Fibroblast of skin of abdomen (primary cell): ENCODE results near the gene RAB9B.
A peak's percentile ranks its signal among the peaks of the same experiment; 100 is the strongest.

Experiments
- DNase-seq: peaks from one replicate; pipeline ENCODE4 v3.0.0-alpha.2; 2013

The RAB9B gene

GRCh38 chrX:103806862-103807474, 25.1 kb downstream of the RAB9B start:
- DNase-seq, result no peak

- no peak for DNase-seq
Observed at GRCh38 chrX:103805860-103806259, 26.2 kb downstream of the RAB9B start.

- DNase-seq, result no peak
Observed at GRCh38 chrX:103800318-103800717, 31.7 kb downstream of the RAB9B start.

- DNase-seq, result peak; percentile 4
Observed at GRCh38 chrX:103797691-103798090, 34.4 kb downstream of the RAB9B start.

GRCh38 chrX:103794119-103794518, 37.9 kb downstream of the RAB9B start:
- no peak for DNase-seq

- no peak for DNase-seq
Observed at GRCh38 chrX:103793545-103793940, 38.5 kb downstream of the RAB9B start.

GRCh38 chrX:103792916-103793544, 39.0 kb downstream of the RAB9B start:
- peak; percentile 74 for DNase-seq

GRCh38 chrX:103791826-103792485, 40.1 kb downstream of the RAB9B start:
- DNase-seq, result peak; percentile 42

GRCh38 chrX:103791228-103791627, 40.8 kb downstream of the RAB9B start:
- no peak for DNase-seq

GRCh38 chrX:103789004-103789403, 43.1 kb downstream of the RAB9B start:
- no peak for DNase-seq

GRCh38 chrX:103783971-103784370, 48.1 kb downstream of the RAB9B start:
- no peak for DNase-seq

- no peak for DNase-seq
Observed at GRCh38 chrX:103783196-103783595, 48.9 kb downstream of the RAB9B start.

- no peak for DNase-seq
Observed at GRCh38 chrX:103782640-103783039, 49.4 kb downstream of the RAB9B start.

- no peak for DNase-seq
Observed at GRCh38 chrX:103781706-103782105, 50.4 kb downstream of the RAB9B start.

- no peak for DNase-seq
Observed at GRCh38 chrX:103781062-103781402, 51.0 kb downstream of the RAB9B start.

GRCh38 chrX:103780336-103781061, 51.6 kb downstream of the RAB9B start:
- DNase-seq, result no peak

GRCh38 chrX:103779141-103779789, 52.8 kb downstream of the RAB9B start:
- no peak for DNase-seq

- no peak for DNase-seq
Observed at GRCh38 chrX:103776546-103776945, 55.5 kb downstream of the RAB9B start, which contains the start of gene PLP1. TSS of gene PLP1 (plus strand) at chrX:103776840. CDS start at chrX:103776996, 156 bp downstream.

GRCh38 chrX:103774070-103774642, 57.9 kb downstream of the RAB9B start:
- DNase-seq, result peak; percentile 33

GRCh38 chrX:103773445-103773844, 58.6 kb downstream of the RAB9B start:
- DNase-seq, result no peak
